ENCODE results near the gene LENG8. TPM values are rescaled to one million over a fixed set of nuclear protein-coding genes. Genes with fewer than 3 reads are reported as not detected.
A peak's percentile ranks its signal among the peaks of the same experiment; 100 is the strongest.

Gene LENG8
- total and polyA plus RNA-seq, 4 experiments from 2014 or later: 3.1 to 565 (median 273) TPM

- intact Hi-C loops (cut with micrococcal nuclease): no loop called here
- peaks cover 12% of the 10 kb centered on the region for H3K4me1 ChIP-seq (ENCODE audit: insufficient read depth, low read length)
- Mint-ChIP-seq H3K27me3 (peaks cover 35 to 38% of the 10 kb centered on the region in 2 donors), H3K4me1 (peaks cover 10 to 21% (median 14%) of the 10 kb centered on the region in 4 donors), H3K4me3 (peak overlapping the region; percentile 17 to 77 (median 56)), H3K9me3 (peaks cover 0 to 5% (median 1%) of the 10 kb centered on the region in 8 donors), H3K27ac (peak overlapping the region in 3 of 7 donors; percentile 8 to 53 (median 38)), H3K36me3 (no peaks in the 10 kb centered on the region)
- H3K36me3 ChIP-seq (ENCODE audit: insufficient read depth, low read length): no peaks in the 10 kb centered on the region
- ChIA-PET POLR2A (ENCODE audit: partially characterized antibody) (no interaction called here), CTCF (ENCODE audit: partially characterized antibody) (no interaction called here)
- DNase-seq: peak in 2 of 5 donors; percentile 17 to 18
- H3K9me3 ChIP-seq (ENCODE audit: control insufficient read depth in 1 of 2, low read length in 2 of 2): no peaks in the 10 kb centered on the region
- H3K27ac ChIP-seq (ENCODE audit: low read depth, low read length): no peak overlapping the region
- no peak overlapping the region for H3K4me3 ChIP-seq (ENCODE audit: low read length in 2 of 2)
- peaks cover 19% of the 10 kb centered on the region for H3K27me3 ChIP-seq (ENCODE audit: insufficient read depth, low read length)
These were observed 30.7 kb upstream of the LENG8 start for GRCh38 chr19:54418030-54418929.

GRCh38 chr19:54418930-54419800, 29.8 kb upstream of the LENG8 start:
- CTCF ChIA-PET (ENCODE audit: partially characterized antibody): no interaction called here
- no peaks in the 10 kb centered on the region for H3K9me3 ChIP-seq (ENCODE audit: control insufficient read depth in 1 of 2, low read length in 2 of 2)
- Mint-ChIP-seq H3K27me3 (peaks cover 31 to 39% of the 10 kb centered on the region in 2 donors), H3K27ac (no peak overlapping the region), H3K36me3 (no peaks in the 10 kb centered on the region), H3K4me3 (no peak overlapping the region), H3K4me1 (peaks cover 10 to 21% (median 13%) of the 10 kb centered on the region in 4 donors), H3K9me3 (peaks cover 0 to 5% (median 0%) of the 10 kb centered on the region in 8 donors)
- H3K27ac ChIP-seq (ENCODE audit: low read depth, low read length): no peak overlapping the region
- no peaks in the 10 kb centered on the region for H3K36me3 ChIP-seq (ENCODE audit: insufficient read depth, low read length)
- no peak overlapping the region for H3K4me3 ChIP-seq (ENCODE audit: low read length in 2 of 2)
- intact Hi-C loops (cut with micrococcal nuclease): no loop called here
- H3K4me1 ChIP-seq (ENCODE audit: insufficient read depth, low read length): peaks cover 12% of the 10 kb centered on the region
- DNase-seq: no peak
- POLR2A ChIA-PET (ENCODE audit: partially characterized antibody): no interaction called here
- peaks cover 18% of the 10 kb centered on the region for H3K27me3 ChIP-seq (ENCODE audit: insufficient read depth, low read length)

- POLR2A ChIA-PET (ENCODE audit: partially characterized antibody): no interaction called here
- Mint-ChIP-seq H3K4me1 (peaks cover 10 to 21% (median 11%) of the 10 kb centered on the region in 4 donors), H3K4me3 (no peak overlapping the region), H3K27me3 (peaks cover 24 to 33% of the 10 kb centered on the region in 2 donors), H3K36me3 (no peaks in the 10 kb centered on the region), H3K27ac (no peak overlapping the region), H3K9me3 (peaks cover 0 to 5% (median 0%) of the 10 kb centered on the region in 8 donors)
- Histone ChIP-seq H3K27me3 (ENCODE audit: insufficient read depth, low read length) (peaks cover 10% of the 10 kb centered on the region), H3K4me3 (ENCODE audit: low read length in 2 of 2) (no peak overlapping the region), H3K27ac (ENCODE audit: low read depth, low read length) (no peak overlapping the region), H3K36me3 (ENCODE audit: insufficient read depth, low read length) (no peaks in the 10 kb centered on the region), H3K9me3 (ENCODE audit: control insufficient read depth in 1 of 2, low read length in 2 of 2) (no peaks in the 10 kb centered on the region), H3K4me1 (ENCODE audit: insufficient read depth, low read length) (peaks cover 12% of the 10 kb centered on the region)
- CTCF ChIA-PET (ENCODE audit: partially characterized antibody): no interaction called here
- no peak for DNase-seq
- intact Hi-C loops (cut with micrococcal nuclease): no loop called here
These were observed 29.0 kb upstream of the LENG8 start for GRCh38 chr19:54420068-54420382.

GRCh38 chr19:54420383-54421168, 28.4 kb upstream of the LENG8 start:
- peaks cover 12% of the 10 kb centered on the region for H3K4me1 ChIP-seq (ENCODE audit: insufficient read depth, low read length)
- H3K27ac ChIP-seq (ENCODE audit: low read depth, low read length): no peak overlapping the region
- H3K4me1 Mint-ChIP-seq: peaks cover 10 to 21% (median 11%) of the 10 kb centered on the region in 4 donors
- no peak overlapping the region for H3K4me3 ChIP-seq (ENCODE audit: low read length in 2 of 2)
- H3K4me3 Mint-ChIP-seq: no peak overlapping the region
- no peaks in the 10 kb centered on the region for H3K36me3 ChIP-seq (ENCODE audit: insufficient read depth, low read length)
- DNase-seq: no peak
- peaks cover 23 to 36% of the 10 kb centered on the region in 2 donors for H3K27me3 Mint-ChIP-seq
- CTCF ChIA-PET (ENCODE audit: partially characterized antibody): no interaction called here
- POLR2A ChIA-PET (ENCODE audit: partially characterized antibody): no interaction called here
- H3K9me3 Mint-ChIP-seq: peaks cover 0 to 5% (median 0%) of the 10 kb centered on the region in 8 donors
- no peaks in the 10 kb centered on the region for H3K36me3 Mint-ChIP-seq
- no peak overlapping the region for H3K27ac Mint-ChIP-seq
- intact Hi-C loops (cut with micrococcal nuclease): no loop called here
- H3K27me3 ChIP-seq (ENCODE audit: insufficient read depth, low read length): peaks cover 8% of the 10 kb centered on the region
- H3K9me3 ChIP-seq (ENCODE audit: control insufficient read depth in 1 of 2, low read length in 2 of 2): no peaks in the 10 kb centered on the region

- Mint-ChIP-seq H3K27ac (peak overlapping the region in 1 of 7 donors; percentile 45), H3K9me3 (peaks cover 0 to 5% (median 0%) of the 10 kb centered on the region in 8 donors), H3K4me1 (peaks cover 10 to 21% (median 11%) of the 10 kb centered on the region in 4 donors), H3K27me3 (peaks cover 18 to 39% of the 10 kb centered on the region in 2 donors), H3K4me3 (no peak overlapping the region), H3K36me3 (no peaks in the 10 kb centered on the region)
- Histone ChIP-seq H3K27me3 (ENCODE audit: insufficient read depth, low read length) (peaks cover 5% of the 10 kb centered on the region), H3K4me3 (ENCODE audit: low read length in 2 of 2) (no peak overlapping the region), H3K4me1 (ENCODE audit: insufficient read depth, low read length) (peaks cover 12% of the 10 kb centered on the region), H3K36me3 (ENCODE audit: insufficient read depth, low read length) (no peaks in the 10 kb centered on the region), H3K9me3 (ENCODE audit: control insufficient read depth in 1 of 2, low read length in 2 of 2) (no peaks in the 10 kb centered on the region), H3K27ac (ENCODE audit: low read depth, low read length) (no peak overlapping the region)
- no peak for DNase-seq
- POLR2A ChIA-PET (ENCODE audit: partially characterized antibody): no interaction called here
- CTCF ChIA-PET (ENCODE audit: partially characterized antibody): no interaction called here
- intact Hi-C loops (cut with micrococcal nuclease): no loop called here
These were observed 27.9 kb upstream of the LENG8 start for GRCh38 chr19:54421169-54421516.

GRCh38 chr19:54421521-54421920, 27.5 kb upstream of the LENG8 start:
- H3K27ac Mint-ChIP-seq: peak overlapping the region in 1 of 7 donors; percentile 45
- H3K4me3 Mint-ChIP-seq: no peak overlapping the region
- peaks cover 10 to 21% (median 11%) of the 10 kb centered on the region in 4 donors for H3K4me1 Mint-ChIP-seq
- Histone ChIP-seq H3K4me3 (ENCODE audit: low read length in 2 of 2) (no peak overlapping the region), H3K36me3 (ENCODE audit: insufficient read depth, low read length) (no peaks in the 10 kb centered on the region), H3K4me1 (ENCODE audit: insufficient read depth, low read length) (peaks cover 12% of the 10 kb centered on the region), H3K27ac (ENCODE audit: low read depth, low read length) (no peak overlapping the region), H3K27me3 (ENCODE audit: insufficient read depth, low read length) (peaks cover 6% of the 10 kb centered on the region), H3K9me3 (ENCODE audit: control insufficient read depth in 1 of 2, low read length in 2 of 2) (no peaks in the 10 kb centered on the region)
- ChIA-PET CTCF (ENCODE audit: partially characterized antibody) (no interaction called here), POLR2A (ENCODE audit: partially characterized antibody) (no interaction called here)
- peaks cover 19 to 43% of the 10 kb centered on the region in 2 donors for H3K27me3 Mint-ChIP-seq
- intact Hi-C loops (cut with micrococcal nuclease): no loop called here
- H3K9me3 Mint-ChIP-seq: peaks cover 0 to 5% (median 0%) of the 10 kb centered on the region in 8 donors
- DNase-seq: no peak
- H3K36me3 Mint-ChIP-seq: no peaks in the 10 kb centered on the region

Measured in CD4-positive, alpha-beta memory T cell (primary cell).